HG03045 (cell line): ENCODE data around the gene CWC15.
"Not testable (repeated sequence)": the region's sequence is repeated elsewhere in the genome, so short reads cannot be mapped to it uniquely, and the experiment has no call there.

Source experiments
- ATAC-seq: cut with Tn5 transposase; IDR thresholded peaks from one replicate; pipeline ENCODE4 v1.9.1; 2021; ENCODE audit warnings: mild to moderate bottlenecking, moderate library complexity; ENCODE audit not compliant: unreplicated experiment

The CWC15 gene

GRCh38 chr11:94922321-94923003 is 50.9 kb downstream of the CWC15 start:
- ATAC-seq, result no peak

GRCh38 chr11:94920311-94920710 is 53.0 kb downstream of the CWC15 start:
- no peak for ATAC-seq

GRCh38 chr11:94913718-94914394 is 59.5 kb downstream of the CWC15 start:
- not testable (repeated sequence) for ATAC-seq

- no peak for ATAC-seq
Measured at GRCh38 chr11:94912806-94913205, 60.5 kb downstream of the CWC15 start.
